DMS 273 treated with DMSO at 0.1 percent for 48 hours (cell line): ENCODE data around the gene WHAMM.
A peak's percentile ranks its signal among the peaks of the same experiment; 100 is the strongest.
"Not testable (repeated sequence)": the region's sequence is repeated elsewhere in the genome, so short reads cannot be mapped to it uniquely, and the experiment has no call there.

ENCODE experiments used
- DNase-seq: peaks from one replicate; lab custom pipeline; 2025; lab: John Stamatoyannopoulos, UW

Gene WHAMM

DNA sequence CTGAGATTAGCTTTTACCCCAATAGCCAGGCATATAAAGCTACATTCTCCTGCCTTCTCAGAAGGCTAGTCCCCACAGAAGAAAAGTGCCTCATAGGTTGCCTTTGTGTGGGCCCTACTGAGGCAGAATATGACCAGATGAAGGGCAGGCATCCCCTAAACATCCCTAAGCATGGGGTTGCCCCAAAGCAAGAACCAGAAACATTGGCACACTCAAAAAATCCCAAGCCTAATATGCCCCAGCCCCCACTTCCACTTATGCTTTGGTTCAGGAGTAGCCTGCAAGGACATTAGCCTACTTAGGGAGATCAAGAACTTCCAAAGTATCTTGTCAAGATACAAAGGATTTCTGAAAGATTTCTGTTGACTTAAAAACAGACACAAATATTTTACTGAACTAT lies 29.7 kb downstream of the WHAMM start:
- DNase-seq: no peak

DNA sequence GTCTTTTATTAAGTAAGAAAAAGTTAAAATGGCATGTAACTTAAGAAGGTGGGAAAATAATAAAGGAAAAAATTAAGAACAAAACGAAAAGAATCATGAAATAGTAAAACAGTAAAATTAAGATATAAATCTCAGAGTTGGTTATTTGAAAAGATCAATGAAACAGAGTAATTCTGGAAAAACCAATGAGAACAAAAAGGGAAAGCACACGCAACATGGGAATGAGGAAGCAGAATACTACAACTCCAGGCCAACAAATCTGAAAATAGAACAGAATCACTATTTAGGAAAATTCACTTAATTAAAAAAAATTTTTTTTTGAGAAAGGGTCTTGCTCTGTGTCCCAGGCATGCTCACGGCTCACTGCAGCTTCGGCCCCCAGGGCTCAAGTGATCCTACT lies 30.7 kb downstream of the WHAMM start:
- no peak for DNase-seq

DNA sequence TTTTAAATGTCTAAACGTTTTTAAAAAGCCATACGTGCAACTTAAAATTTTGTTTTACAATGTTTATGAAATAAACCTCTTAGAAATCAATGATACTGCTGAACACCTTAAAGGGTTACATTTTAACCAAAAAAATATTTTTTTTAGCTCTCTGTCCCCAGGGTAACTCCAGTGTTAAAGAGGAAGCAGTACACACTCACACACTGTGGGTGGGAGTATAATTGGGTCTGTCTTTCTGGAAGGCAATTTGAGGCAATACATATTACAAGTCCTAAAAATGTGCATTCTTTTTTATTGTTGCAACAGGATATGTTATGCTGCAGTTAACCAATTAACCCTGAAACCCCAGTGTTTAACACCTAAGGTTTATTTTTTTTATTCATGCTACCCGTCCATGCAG lies 34.1 kb downstream of the WHAMM start:
- DNase-seq: no peak

DNA sequence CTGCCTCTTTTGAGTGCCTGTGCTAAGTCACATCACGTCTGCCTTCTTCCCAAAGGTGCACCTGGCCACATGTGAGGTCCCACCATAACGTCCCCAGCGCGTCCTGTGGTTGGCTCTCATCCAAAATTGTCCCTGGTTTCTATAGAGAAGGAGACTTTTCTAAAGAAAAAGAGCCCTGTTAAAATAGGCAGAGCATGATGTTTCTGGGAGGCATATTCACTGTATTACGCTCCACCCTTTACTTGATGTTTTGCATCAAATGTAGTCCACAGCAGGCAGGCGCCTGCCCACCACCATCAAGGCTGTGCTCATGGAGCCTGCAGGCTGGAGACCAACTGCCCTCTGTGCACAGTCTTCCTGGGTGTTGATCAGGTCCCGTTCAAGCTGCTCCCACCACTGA lies 36.3 kb downstream of the WHAMM start:
- DNase-seq: no peak

DNA sequence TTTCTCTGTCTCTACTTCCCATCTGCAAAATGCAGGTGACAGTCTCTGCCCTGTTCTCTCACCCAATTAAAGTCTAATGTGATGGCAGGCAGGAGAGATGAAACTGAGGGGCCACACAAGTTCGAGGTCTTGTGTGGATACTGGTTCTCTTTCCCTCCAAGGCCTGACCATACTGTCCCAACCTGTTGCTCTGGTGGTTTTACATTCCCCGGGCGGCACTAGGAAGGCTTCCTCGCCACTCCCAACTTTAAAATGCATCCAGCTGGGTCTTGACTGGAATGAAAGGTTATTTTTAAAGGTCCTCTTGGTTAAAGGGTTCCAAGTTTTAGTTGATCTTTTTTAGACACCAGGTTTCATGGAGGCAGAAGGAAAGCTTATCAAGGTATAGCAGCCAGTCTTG lies 37.2 kb downstream of the WHAMM start:
- DNase-seq: no peak

DNA sequence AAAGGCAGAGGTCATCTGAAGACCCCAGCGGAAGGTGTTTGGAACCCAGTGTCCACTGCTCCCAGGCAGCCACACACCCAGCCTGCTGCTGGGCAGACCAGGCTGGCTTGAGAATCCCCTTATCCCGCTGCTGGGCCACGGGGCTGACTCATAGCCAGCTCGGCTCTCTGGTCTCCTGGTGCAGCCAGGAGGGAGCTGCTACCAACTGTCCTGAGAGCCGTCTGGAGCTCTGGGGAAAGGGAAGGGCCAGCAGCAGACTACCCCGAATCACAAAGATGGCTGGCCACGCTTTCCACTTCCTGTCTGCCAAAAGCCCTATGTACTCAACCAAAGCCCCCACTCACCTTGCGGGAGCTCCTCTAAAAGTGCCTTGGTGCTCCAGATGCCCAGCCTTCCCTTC lies 38.3 kb downstream of the WHAMM start:
- DNase-seq: no peak

DNA sequence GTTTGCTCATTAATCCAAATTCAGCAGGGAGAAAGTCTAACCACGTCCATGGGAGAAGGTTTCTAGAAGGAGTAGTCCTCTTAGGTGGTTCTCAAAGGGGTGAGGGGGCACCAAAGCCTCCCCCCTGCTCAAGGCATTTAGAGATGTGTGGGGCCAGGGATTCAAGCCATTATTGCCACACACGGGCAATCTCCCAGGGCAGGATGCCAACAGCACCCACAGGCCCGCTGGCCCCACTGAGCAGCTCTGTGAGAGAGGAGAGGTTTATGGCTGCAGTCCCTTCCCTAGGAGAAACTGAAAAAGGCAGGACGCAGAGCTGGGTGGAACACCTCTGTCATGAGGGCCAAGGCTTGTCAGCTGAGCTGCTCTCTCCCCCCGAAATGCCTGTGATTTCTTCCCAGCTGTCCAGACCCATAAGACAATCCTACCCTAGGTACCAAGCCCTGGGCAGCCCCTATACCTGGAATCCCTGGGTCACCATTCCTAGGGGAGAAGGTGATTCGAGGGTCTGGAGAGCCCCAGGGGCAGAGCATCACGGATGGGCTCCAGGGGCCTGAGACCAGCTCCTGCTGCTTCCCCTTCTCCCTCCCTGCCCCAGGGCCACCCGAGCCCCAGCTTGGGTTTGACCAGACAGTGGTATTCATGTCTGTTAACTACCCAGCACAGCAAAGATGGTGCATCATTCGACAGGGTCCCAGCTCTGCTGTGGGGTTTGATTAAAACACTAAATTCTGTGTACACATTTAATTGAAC lies 39.0 kb downstream of the WHAMM start:
- DNase-seq: no peak

DNA sequence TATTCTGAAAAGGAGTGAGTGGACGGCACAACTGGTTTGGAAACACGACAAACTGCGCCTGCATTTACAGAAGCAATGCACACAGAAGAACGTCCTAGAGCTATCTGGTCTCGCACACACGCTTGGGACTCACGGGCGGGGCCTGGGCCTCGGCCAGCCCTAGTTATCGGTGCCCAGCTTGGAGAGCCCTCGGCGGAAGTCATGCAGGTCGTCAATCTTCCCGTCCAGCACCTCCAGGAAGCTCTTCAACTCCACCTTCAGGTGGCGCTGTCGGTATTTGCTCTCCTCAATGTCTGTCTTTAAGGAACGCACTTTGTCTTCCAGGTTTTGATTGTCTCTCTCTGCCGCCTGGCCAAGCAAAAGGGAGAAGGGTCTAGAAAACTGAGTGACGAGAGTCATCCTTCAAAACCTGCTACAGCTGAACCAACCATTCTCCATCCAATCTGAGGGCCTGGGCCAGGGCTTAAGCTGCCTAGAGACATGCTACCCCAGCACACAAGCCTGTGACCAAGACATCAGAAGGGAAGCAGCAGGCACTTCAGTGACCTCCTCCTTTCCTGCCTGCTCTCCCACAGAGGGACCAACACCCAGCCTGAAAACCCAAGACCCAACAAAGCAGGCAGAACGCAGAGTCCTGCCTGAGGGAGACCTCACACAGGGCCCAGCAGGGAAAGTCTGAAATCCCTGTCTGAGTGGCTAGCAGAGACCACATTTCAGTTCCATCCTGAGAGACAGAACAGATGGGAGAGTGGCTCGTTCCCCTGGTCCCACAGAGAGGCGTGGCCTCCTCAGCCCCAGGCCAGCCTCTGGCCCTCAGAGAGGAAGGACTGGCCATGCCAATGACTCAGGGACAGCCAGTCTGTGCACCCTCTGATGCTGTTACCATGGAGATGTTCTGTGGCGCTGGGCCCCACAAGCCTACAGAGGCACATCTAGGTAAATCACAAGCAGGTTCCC lies 40.4 kb downstream of the WHAMM start:
- DNase-seq: peak; percentile 51

DNA sequence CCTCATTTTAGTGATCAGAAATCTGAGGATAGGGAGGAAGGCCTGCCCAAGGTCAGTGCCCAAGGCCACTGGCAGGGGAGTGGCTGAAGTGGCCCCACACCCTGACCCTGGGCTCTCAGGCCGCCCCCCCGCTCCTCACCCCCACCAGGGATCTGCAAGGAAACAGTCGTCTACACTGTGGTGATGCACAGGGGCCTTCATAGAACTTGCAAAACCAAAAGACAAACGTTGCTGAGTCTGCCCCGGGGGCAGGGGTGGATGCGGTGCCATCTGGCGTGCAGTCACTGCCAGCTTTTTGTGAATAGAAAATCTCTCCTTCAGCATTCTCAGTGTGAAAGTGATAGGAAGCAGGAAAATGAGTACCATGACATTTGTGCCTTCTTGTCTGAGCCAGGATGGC lies 41.3 kb downstream of the WHAMM start:
- DNase-seq: peak; percentile 43

DNA sequence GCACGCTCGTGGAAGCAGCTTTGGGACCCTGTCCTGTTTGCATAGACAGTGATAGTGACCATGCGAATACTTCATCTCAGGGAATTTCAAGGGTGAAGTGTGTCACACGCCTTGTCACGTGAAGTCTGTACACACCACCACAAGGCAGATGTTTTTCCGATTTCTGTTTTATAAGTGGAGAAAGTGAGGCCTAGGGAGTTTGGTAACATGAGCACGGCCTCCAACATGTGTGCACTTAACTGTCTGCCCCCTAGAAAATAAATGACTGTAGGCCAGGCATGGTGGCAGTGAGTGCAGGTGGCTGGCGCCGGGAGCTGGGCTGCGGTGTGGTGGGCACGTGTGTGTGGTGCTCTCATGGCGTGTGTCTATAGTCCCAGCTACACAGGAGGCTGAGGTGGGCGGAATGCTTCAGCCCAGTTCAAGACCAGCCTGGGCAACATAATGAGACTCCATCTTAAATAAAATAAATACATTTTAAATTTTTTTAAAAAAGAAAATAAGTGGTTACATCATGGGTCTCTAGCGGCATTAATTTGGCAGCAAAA lies 42.0 kb downstream of the WHAMM start:
- no peak for DNase-seq

DNA sequence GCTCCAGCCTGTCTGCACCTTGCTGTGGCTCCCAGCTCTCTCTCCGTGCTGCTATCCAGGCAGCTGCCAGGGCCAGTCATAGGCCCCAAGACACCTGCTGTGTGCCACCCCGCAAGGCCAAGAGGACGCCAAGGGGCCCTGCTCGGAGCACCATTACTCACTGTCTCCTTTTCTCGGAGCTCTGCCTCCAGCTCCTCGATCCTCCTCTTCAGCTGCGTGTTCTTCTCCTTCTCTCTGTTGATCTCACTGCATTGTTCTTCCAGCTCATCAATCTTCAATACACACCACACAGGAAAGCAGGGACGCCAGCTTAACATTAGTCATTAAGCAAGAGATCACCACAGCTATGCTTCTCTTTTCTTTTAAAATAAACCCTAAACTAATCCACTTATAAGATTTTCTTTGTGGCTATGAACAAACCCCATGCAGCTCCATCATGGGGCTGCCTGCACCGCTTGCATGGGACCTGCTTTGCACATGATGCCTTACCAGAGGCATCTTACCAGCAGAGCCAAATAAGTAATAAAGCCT lies 42.6 kb downstream of the WHAMM start:
- DNase-seq: no peak

DNA sequence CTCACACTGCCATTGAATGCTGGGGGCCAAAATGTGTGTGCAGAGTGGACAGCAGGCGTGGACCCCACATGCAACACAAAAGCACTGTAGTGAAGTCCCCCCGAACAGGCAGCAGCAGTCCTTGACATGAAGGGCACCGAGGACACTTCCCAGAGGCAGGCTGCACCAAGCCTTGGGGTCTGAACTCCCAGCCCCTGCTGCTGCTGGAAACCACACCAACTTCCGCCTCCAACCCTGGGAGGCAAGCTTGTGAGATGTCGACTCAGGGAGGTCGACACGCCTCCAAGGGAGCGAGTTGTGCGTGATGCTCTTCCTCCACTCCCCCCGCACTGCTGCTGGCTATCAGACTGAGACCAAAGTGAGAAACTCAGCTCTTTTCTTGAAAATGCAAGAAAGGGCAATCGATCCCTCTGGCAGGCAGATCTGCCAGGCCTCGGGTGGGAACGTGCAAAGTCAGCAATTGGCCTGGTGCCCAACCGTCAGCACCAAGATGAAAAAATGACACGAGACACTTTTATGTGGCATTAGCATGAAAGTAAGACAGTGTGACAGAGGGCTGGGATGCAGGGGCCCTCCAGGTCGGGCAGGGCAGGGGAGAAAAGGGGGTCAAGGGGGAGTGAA lies 43.6 kb downstream of the WHAMM start:
- DNase-seq: no peak

DNA sequence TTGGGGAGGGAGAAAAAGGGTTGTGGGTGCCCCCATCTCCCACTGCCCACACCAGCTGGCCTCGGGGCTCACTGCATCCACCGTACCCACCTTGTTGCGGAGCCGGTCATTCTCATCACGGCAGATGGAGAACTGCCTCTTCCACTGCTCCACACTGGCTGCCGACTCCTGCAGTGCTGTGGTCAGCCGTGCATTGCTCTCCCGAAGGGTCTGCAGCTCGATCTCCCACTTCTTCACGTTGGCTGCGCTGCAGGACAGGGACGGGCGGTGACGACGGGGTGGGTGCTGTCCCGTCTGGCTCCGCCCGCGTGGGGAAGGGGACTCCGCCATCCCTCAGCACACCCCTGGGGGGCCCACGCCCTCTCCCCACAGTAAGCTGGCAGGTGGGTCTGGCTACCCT lies 45.1 kb downstream of the WHAMM start:
- no peak for DNase-seq

DNA sequence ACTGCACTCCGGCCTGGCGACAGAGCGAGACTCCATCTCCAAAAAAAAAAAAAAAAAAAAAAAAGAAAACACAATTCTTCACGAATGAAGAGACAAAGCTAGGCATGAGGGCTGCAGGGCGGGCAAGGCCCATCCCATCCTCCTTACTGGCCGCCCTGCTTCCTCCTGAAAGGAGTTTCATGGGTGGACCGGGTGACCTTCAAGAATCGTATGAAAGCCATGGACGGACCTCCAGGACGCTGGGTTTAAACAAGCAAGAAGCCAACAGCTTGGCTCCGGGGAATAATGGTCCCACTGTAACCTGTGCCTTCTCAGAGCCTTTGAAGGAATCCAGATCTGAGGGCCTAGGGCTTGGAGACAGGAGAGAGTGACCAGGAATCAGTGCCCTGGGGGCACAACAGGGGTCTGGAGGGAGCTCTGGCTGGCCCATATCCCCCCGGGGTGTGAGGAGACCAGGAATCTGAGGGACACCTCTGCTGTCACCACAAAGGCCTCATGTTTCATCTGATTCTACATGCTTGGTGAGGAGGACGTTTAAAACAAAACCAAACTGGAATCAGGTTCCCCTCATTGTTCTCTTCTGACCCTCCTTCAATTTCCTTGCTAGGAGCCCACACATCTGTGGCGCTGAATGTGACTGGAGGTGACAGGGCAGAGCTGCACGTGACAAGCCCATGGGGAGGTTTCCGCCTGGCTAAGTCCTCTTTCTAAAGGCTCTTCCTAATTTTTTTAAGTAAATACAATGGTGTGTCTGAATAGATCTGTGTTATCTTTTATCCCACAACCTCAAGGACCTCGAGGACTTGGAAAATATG lies 46.1 kb downstream of the WHAMM start:
- DNase-seq: no peak

DNA sequence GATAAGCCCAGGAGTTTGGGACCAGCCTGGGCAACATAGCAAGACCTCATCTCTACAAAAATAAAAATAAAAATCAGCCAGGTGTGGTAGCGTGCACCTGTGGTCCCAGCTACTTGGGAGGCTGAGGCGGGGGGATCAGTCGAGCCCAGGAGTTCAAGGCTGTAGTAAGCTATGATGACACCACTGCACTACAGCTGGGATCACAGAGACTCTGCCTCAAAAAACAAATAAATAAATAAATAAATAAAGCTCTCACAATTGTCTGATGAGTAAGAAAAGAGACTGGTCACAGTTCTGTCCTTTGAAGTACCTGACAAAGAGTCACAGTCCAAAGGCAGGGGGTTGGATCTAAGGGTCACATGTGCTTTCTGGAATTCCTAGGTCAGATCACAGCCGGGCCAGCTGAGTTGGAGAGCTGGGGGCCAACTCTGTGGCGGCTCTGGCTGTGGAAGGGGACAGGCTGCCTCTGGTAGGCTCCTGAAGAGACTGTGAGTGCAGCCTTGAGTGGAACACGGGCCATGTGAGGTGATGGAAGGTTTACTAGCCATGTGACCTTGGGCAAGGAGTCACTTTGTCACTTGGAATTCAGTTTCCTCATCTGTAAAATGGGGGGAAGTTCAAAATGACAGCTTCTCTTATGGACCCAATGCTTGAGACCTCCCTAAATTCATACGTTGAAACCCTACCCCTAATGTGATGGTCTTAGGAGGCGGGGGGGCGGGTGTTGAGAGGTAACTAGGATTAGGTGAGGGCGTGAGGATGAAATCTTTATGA lies 47.2 kb downstream of the WHAMM start:
- DNase-seq: no peak

DNA sequence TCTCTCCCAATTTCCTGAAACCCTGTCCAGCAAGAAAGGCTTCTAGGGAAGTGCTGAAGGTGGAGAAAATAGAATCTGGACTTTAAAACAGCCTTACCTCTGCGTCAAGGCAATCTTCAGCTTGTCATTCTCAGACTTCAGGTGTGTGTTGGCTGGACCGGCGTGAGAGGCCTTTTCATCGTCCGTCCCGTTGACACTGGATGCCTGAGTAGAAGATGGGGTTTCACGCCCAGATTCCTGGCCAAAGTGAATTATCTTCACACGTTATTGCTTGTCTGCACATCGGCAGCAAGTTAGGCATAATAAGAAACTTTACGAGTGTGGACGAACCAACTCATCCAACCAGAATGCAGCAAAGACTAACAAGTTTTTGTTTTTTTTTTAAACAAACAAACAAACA lies 49.5 kb downstream of the WHAMM start:
- DNase-seq: no peak

DNA sequence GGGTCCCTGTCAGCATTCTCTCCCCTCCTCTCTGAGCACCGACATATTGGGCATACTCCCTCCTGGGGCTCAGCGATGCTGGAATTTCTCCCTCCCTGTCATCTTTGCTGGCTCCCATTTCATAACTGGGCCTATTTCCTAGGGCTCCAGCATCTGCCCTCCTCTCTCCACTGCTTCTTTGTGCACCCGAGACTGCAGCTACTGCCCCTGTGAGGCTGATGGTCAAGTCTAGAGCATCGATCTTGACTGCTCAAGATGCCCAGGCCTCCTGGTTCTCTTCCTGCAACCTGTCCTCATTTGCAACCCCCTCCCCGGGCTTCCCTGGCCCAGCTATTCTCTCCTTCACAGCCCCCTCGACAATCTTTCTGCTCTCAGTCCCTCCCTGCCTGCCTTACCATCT lies 53.5 kb downstream of the WHAMM start:
- no peak for DNase-seq

DNA sequence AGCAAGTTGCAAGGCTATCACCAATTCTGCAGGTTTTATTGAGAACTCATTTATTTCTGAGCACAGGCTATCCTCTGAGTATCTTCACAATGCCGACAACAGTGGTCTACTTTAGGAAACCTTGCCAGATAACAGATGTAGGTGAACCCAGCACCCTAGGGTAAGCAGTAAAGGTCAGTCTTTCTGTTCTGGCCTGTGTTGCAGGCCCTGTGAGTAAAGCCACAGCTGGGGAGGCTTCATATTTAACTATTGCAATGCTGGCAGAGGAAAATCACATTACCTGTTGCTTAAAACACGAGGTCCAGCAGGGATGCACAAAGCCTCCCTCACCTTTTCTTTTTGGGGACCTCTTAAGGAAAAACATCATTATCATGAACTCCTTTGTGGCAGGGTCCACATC lies 55.5 kb downstream of the WHAMM start:
- no peak for DNase-seq

DNA sequence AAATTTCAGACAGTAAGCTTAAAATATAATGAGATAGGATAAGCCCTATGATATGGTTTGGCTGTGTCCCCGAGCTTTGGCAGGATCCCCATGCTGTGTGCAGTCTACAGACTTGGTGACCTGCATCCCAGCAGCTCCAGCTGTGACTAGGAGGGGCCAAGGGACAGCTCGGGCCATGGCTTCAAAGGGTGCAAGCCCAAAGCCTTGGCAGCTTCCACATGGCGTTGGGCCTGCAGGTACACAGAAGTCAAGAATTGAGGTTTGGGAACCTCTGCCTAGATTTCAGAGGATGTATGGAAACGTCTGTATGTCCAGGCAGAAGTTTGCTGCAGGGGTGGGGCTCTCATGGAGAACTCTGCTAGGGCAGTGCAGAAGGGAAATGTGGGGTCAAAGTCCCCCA lies 56.2 kb downstream of the WHAMM start:
- not testable (repeated sequence) for DNase-seq

DNA sequence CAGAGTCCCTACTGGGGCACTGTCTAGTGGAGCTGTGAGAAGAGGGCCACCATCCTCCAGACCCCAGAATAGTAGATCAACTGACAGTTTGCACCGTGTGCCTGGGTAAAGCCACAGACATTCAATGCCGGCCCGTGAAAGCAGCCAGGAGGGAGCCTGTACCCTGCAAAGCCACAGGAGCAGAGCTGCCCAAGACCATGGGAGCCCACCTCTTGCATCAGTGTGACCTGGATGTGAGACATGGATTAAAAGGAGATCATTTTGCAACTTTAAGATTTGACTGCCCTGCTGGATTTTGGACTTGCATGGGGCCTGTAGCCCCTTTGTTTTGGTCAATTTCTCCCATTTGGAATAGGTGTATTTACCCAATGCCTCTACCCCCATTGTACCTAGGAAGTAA lies 56.6 kb downstream of the WHAMM start:
- DNase-seq: not testable (repeated sequence)
